Dendritic cell treated with granulocyte-macrophage colony-stimulating factor and Interleukin-4, amounts not matched to agents 40 ng/mL and 50 ng/mL, for 4 days (primary cell): ENCODE measurements around the gene OR1J2.

Experiments
- H3K27ac Mint-ChIP-seq: one replicate; pipeline ENCODE4 v1.8.0; 2022; ENCODE audit warnings: mild to moderate bottlenecking, mixed read lengths
- H3K27me3 Mint-ChIP-seq: one replicate; pipeline ENCODE4 v1.8.0; 2022; ENCODE audit warnings: mild to moderate bottlenecking, mixed read lengths
- H3K36me3 Mint-ChIP-seq: one replicate; pipeline ENCODE4 v1.8.0; 2022; ENCODE audit warnings: low read depth, mixed read lengths
- H3K4me1 Mint-ChIP-seq: one replicate; pipeline ENCODE4 v1.8.0; 2022; ENCODE audit warnings: low read depth, mixed read lengths
- H3K4me3 Mint-ChIP-seq: one replicate; pipeline ENCODE4 v1.8.0; 2022; ENCODE audit warnings: mild to moderate bottlenecking, moderate library complexity, mixed read lengths
- H3K9me3 Mint-ChIP-seq: one replicate; pipeline ENCODE4 v1.8.0; 2022; ENCODE audit warnings: mixed read lengths
- intact Hi-C: fragments of 100-400 bp; cut with micrococcal nuclease; formaldehyde crosslinking; loops from one replicate; pipeline ENCODE4 v1.15.0; 2022

The OR1J2 gene

GRCh38 chr9:122510502-122510901 is at the start of gene OR1J2:
Gene OR1J2 (plus strand): TSS chr9:122510802. CDS start chr9:122510802, 0 bp downstream.
- no peak within 1 kb of the TSS for H3K27ac Mint-ChIP-seq
- no peak within 1 kb of the TSS for H3K4me3 Mint-ChIP-seq
- H3K4me1 Mint-ChIP-seq, result no peaks in the 10 kb centered on the region
- no peaks in the 10 kb centered on the region for H3K36me3 Mint-ChIP-seq
- H3K27me3 Mint-ChIP-seq, result peaks cover 14% of the 10 kb centered on the region
- H3K9me3 Mint-ChIP-seq, result no peaks in the 10 kb centered on the region
- intact Hi-C loops, result no loop called here

- Mint-ChIP-seq H3K4me1 (peaks cover 5% of the 10 kb centered on the region), H3K27ac (peak overlapping the region; percentile 35), H3K4me3 (no peak overlapping the region), H3K9me3 (no peaks in the 10 kb centered on the region), H3K27me3 (peaks cover 34% of the 10 kb centered on the region), H3K36me3 (no peaks in the 10 kb centered on the region)
- intact Hi-C loops, result no loop called here
These were observed 46.6 kb upstream of the OR1J2 start for GRCh38 chr9:122463828-122464632.

GRCh38 chr9:122464633-122465567 is 45.7 kb upstream of the OR1J2 start:
- H3K4me3 Mint-ChIP-seq, result peak overlapping the region; percentile 69
- intact Hi-C loops, result loop anchor here (1.0 kb wide), 1 partner anchor 345 kb away; no protein-coding TSS in a partner anchor
- no peaks in the 10 kb centered on the region for H3K9me3 Mint-ChIP-seq
- no peaks in the 10 kb centered on the region for H3K36me3 Mint-ChIP-seq
- peak overlapping the region; percentile 35 for H3K27ac Mint-ChIP-seq
- H3K4me1 Mint-ChIP-seq, result peaks cover 5% of the 10 kb centered on the region
- peaks cover 34% of the 10 kb centered on the region for H3K27me3 Mint-ChIP-seq

GRCh38 chr9:122466456-122466855 is 44.1 kb upstream of the OR1J2 start:
- H3K27ac Mint-ChIP-seq, result no peak overlapping the region
- H3K4me1 Mint-ChIP-seq, result peaks cover 5% of the 10 kb centered on the region
- no peaks in the 10 kb centered on the region for H3K36me3 Mint-ChIP-seq
- H3K27me3 Mint-ChIP-seq, result peaks cover 33% of the 10 kb centered on the region
- intact Hi-C loops, result no loop called here
- no peaks in the 10 kb centered on the region for H3K9me3 Mint-ChIP-seq
- H3K4me3 Mint-ChIP-seq, result no peak overlapping the region

GRCh38 chr9:122468735-122469134 is 41.9 kb upstream of the OR1J2 start:
- H3K9me3 Mint-ChIP-seq, result no peaks in the 10 kb centered on the region
- intact Hi-C loops, result no loop called here
- peaks cover 19% of the 10 kb centered on the region for H3K27me3 Mint-ChIP-seq
- no peak overlapping the region for H3K4me3 Mint-ChIP-seq
- H3K27ac Mint-ChIP-seq, result no peak overlapping the region
- peaks cover 5% of the 10 kb centered on the region for H3K4me1 Mint-ChIP-seq
- H3K36me3 Mint-ChIP-seq, result no peaks in the 10 kb centered on the region

- Mint-ChIP-seq H3K27ac (no peak overlapping the region), H3K27me3 (peaks cover 7% of the 10 kb centered on the region), H3K36me3 (no peaks in the 10 kb centered on the region), H3K4me1 (no peaks in the 10 kb centered on the region), H3K4me3 (no peak overlapping the region), H3K9me3 (no peaks in the 10 kb centered on the region)
- intact Hi-C loops, result no loop called here
These were observed 36.0 kb upstream of the OR1J2 start for GRCh38 chr9:122474561-122474960.

GRCh38 chr9:122475717-122476116 is 34.9 kb upstream of the OR1J2 start:
- Mint-ChIP-seq H3K36me3 (no peaks in the 10 kb centered on the region), H3K9me3 (no peaks in the 10 kb centered on the region), H3K27ac (no peak overlapping the region), H3K4me1 (no peaks in the 10 kb centered on the region), H3K4me3 (no peak overlapping the region), H3K27me3 (peaks cover 7% of the 10 kb centered on the region)
- intact Hi-C loops, result no loop called here

- no peaks in the 10 kb centered on the region for H3K9me3 Mint-ChIP-seq
- intact Hi-C loops, result no loop called here
- H3K27ac Mint-ChIP-seq, result no peak overlapping the region
- peaks cover 8% of the 10 kb centered on the region for H3K27me3 Mint-ChIP-seq
- no peaks in the 10 kb centered on the region for H3K4me1 Mint-ChIP-seq
- H3K36me3 Mint-ChIP-seq, result no peaks in the 10 kb centered on the region
- no peak overlapping the region for H3K4me3 Mint-ChIP-seq
These were observed 33.3 kb upstream of the OR1J2 start for GRCh38 chr9:122477346-122477745.

- Mint-ChIP-seq H3K4me3 (no peak within 1 kb of the TSS), H3K36me3 (no peaks in the 10 kb centered on the region), H3K27me3 (peaks cover 8% of the 10 kb centered on the region), H3K9me3 (no peaks in the 10 kb centered on the region), H3K27ac (no peak within 1 kb of the TSS), H3K4me1 (no peaks in the 10 kb centered on the region)
- intact Hi-C loops, result no loop called here
These were observed 32.8 kb upstream of the OR1J2 start, which contains the start of gene OR1J1 for GRCh38 chr9:122477826-122478225. Gene OR1J1 (minus strand): TSS chr9:122477926. CDS start chr9:122477926, 0 bp downstream.

- intact Hi-C loops, result no loop called here
- no peaks in the 10 kb centered on the region for H3K4me1 Mint-ChIP-seq
These were observed 31.5 kb upstream of the OR1J2 start for GRCh38 chr9:122479062-122479461.

GRCh38 chr9:122498883-122499288 is 11.7 kb upstream of the OR1J2 start:
- Mint-ChIP-seq H3K36me3 (no peaks in the 10 kb centered on the region), H3K27ac (no peak overlapping the region), H3K9me3 (no peaks in the 10 kb centered on the region), H3K4me3 (no peak overlapping the region), H3K4me1 (no peaks in the 10 kb centered on the region), H3K27me3 (peaks cover 2% of the 10 kb centered on the region)
- intact Hi-C loops, result no loop called here

More at GRCh38 chr9:122479062-122479461, 31.5 kb upstream of the OR1J2 start:
- Mint-ChIP-seq H3K36me3 (no peaks in the 10 kb centered on the region), H3K9me3 (no peaks in the 10 kb centered on the region), H3K27ac (no peak overlapping the region), H3K27me3 (peaks cover 8% of the 10 kb centered on the region), H3K4me3 (no peak overlapping the region)

- Mint-ChIP-seq H3K27ac (no peak overlapping the region), H3K36me3 (no peaks in the 10 kb centered on the region), H3K9me3 (no peaks in the 10 kb centered on the region), H3K4me1 (no peaks in the 10 kb centered on the region), H3K27me3 (peaks cover 14% of the 10 kb centered on the region), H3K4me3 (no peak overlapping the region)
- intact Hi-C loops, result no loop called here
These were observed 3.6 kb upstream of the OR1J2 start for GRCh38 chr9:122506964-122507363.

- H3K27ac Mint-ChIP-seq, result no peak overlapping the region
- no peaks in the 10 kb centered on the region for H3K36me3 Mint-ChIP-seq
- no peaks in the 10 kb centered on the region for H3K4me1 Mint-ChIP-seq
- intact Hi-C loops, result no loop called here
- H3K9me3 Mint-ChIP-seq, result no peaks in the 10 kb centered on the region
- no peaks in the 10 kb centered on the region for H3K27me3 Mint-ChIP-seq
- H3K4me3 Mint-ChIP-seq, result no peak overlapping the region
These were observed 7.6 kb downstream of the OR1J2 start for GRCh38 chr9:122518226-122518625.

- no peak within 1 kb of the TSS for H3K4me3 Mint-ChIP-seq
- no peaks in the 10 kb centered on the region for H3K36me3 Mint-ChIP-seq
- no peak within 1 kb of the TSS for H3K27ac Mint-ChIP-seq
- no peaks in the 10 kb centered on the region for H3K4me1 Mint-ChIP-seq
- H3K9me3 Mint-ChIP-seq, result no peaks in the 10 kb centered on the region
- H3K27me3 Mint-ChIP-seq, result no peaks in the 10 kb centered on the region
- intact Hi-C loops, result no loop called here
These were observed 8.2 kb downstream of the OR1J2 start, which contains the start of gene OR1J4 for GRCh38 chr9:122518841-122519240. Gene OR1J4 (plus strand): TSS chr9:122519141. CDS start chr9:122519141, 0 bp downstream.
